ENCODE data around the gene TMPRSS11F.
A peak's percentile ranks its signal among the peaks of the same experiment; 100 is the strongest.

The TMPRSS11F gene

DNA sequence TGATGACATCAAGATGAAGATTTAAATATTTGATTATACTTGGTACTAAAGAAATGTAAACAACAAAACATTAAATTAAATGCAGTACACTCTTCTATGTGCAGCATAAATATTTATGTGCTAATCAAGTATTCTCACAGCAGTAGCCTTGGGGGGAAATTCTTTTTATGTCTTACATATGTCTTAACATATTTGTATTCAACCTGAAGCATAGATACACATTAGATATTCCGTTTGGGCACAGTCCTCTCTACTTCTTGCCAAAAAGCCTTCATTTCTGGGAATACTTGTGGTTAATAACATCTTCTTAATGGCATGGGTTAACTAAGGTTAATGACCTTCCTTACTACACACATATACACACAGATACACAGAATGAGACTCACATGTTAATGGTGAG is 19.8 kb downstream of the TMPRSS11F start:
- in situ Hi-C loops (cut with HindIII; ENCODE audit: low pct_ligation_motif_present, low pct_unique_long_range_greater_than_20kb, low sequenced_read_pairs) = no loop called here
- no peak for DNase-seq

DNA sequence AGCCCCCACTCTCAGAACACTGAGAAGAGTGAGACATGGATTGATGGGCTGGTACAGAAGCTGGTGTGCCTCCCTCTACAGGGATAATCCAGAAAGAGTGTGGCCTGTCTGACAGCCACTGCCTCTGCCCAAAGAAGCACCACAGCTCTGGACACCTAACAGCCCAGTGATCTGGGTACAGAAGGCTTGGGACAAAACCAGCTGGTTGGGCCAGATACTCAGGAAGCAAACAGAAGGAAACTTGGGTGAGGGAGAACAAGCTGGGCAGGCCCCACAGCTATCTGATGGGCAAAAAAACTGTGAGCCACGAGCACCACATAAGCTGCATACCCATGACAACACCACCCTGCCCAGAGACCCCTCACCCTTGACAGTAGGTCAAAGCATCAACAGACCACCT is 46.9 kb downstream of the TMPRSS11F start:
- in situ Hi-C loops (cut with HindIII; ENCODE audit: low pct_ligation_motif_present, low pct_unique_long_range_greater_than_20kb, low sequenced_read_pairs) = no loop called here
- DNase-seq = no peak

DNA sequence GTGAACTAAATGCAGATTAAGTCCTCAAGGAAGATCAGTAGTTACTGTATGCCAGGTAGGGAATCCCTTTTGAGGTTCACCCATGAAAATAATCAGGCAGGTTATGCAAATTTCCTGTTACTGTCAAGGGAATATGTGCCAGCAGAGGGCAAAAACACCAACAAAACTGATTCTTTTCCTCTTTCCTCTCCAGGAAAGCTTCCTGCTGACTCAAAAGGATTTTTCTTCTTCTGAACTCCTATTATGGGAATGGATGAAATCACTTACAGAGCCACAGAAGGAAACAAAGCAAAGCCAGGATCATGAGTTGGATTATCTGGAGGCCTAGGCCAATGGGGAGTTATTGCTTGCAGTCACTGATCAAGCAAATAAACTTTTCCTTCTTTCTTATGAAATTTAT is 49.7 kb downstream of the TMPRSS11F start:
- in situ Hi-C loops (cut with HindIII; ENCODE audit: low pct_ligation_motif_present, low pct_unique_long_range_greater_than_20kb, low sequenced_read_pairs) = no loop called here
- DNase-seq = no peak

DNA sequence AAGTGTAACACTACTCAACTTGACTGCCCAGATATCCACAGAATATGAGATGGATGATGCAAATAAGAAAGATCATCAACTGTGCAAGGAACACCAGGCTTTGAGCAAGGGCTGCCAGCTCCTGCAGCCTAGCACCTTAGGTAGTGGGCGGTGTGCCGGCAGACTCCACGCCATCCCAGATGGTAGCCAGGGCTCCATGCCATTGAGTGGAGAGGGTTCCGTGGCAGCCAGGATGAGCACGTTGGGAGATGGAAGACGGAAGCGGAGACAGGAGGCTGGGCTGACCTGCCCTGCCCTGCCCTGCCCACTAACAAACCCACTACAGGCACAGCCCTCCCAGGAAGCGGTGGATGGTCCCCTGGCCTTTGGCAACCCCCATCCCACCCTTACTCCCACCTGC is 51.9 kb downstream of the TMPRSS11F start:
- no peak for DNase-seq
- in situ Hi-C loops (cut with HindIII; ENCODE audit: low pct_ligation_motif_present, low pct_unique_long_range_greater_than_20kb, low sequenced_read_pairs) = no loop called here

DNA sequence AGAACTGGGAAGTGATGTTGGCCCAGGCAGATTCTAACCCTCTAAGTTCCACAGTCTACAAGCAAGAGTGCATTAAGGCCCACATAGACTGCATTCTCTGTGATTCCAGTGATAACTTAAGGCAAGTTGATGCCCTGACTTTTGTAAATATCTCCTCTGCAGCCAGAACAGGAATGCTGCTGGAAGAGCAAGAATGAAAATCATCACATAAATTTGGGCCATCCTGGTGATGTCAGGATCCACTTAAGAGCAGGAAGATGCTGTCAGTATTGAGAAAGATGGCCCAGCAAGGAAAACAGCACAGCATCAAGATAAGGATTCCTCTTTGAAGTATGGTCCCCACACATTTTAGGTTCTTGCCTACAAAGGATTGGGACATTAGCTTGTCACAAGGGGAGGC is 52.4 kb downstream of the TMPRSS11F start:
- in situ Hi-C loops (cut with HindIII; ENCODE audit: low pct_ligation_motif_present, low pct_unique_long_range_greater_than_20kb, low sequenced_read_pairs) = no loop called here

DNA sequence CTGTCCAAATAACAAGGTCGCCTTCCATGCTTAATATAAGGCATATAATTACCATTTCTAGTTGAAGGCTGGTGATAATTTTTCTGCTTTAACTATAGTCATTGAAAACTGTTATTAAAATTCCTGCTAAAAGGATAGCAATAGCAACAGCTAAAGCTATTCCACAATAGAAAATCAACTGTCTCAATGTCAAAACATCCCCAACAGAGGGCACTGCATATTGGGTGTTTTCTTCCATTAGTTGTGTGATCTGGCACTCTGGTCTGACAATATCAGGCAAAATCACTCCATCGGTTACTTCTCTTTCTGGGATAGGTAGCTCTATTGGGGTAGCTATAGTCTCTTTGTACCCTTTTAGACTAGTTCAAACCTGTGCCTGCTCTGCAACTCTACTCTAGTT is 53.5 kb downstream of the TMPRSS11F start:
- in situ Hi-C loops (cut with HindIII; ENCODE audit: low pct_ligation_motif_present, low pct_unique_long_range_greater_than_20kb, low sequenced_read_pairs) = no loop called here
- no peak for DNase-seq

More for the DNA sequence above, 52.4 kb downstream of the TMPRSS11F start:
- DNase-seq = no peak

DNA sequence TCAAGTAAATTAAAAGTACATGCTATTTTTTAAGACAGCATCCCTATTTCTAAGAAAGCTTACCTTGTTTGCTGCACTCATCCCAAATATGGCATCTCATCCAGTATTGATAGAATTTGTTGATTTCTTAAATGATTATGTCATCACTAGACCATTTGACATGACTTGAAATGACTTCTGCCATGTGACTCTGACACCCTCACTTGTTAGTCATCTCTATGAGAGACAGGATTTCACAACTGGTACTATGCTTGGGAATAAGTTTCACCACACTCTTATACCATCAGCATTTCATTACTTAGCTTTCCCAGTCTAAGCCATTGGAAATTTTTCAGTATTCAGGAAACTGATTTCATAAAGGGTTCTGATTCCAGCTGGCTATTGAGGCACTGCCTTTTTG is 55.3 kb downstream of the TMPRSS11F start:
- in situ Hi-C loops (cut with HindIII; ENCODE audit: low pct_ligation_motif_present, low pct_unique_long_range_greater_than_20kb, low sequenced_read_pairs) = no loop called here
- DNase-seq = no peak

DNA sequence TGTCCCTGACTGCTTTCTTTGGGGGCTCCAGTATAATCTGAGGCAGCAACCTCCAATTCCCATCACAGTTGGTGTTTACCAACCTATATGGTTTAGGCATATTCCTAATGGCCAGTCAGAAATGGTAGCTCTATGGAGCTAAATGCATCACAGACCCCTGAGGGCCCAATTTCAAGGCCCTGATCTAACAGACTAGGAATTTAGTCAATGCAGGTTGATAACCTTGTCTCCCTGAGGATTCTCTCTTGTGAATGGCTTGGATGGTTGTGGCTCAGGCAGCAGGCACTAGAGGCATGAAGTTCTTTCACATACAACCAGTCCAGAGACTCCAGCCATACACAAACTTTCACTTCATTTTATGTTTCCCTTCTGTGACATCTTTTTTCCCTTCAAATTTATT is 59.4 kb downstream of the TMPRSS11F start:
- DNase-seq = no peak
- in situ Hi-C loops (cut with HindIII; ENCODE audit: low pct_ligation_motif_present, low pct_unique_long_range_greater_than_20kb, low sequenced_read_pairs) = no loop called here

DNA sequence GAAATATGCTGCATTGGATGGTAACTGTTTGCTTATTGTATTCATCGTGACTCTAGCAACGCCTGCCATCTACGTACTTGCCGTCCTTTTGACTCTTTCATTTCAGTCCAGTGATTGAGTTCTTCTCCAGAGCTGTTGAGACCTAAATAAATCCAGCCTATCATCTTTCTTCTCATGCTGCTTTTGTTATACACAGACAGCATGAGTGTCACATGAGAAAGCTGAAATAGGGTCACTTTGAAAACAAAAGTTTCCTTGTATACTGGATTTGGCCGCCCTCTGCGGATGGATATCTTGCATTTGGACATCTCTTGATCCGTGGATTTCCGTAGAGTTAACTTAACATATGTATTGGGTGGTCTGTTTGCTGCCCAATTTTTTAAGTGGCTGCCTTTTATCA is 67.2 kb downstream of the TMPRSS11F start:
- in situ Hi-C loops (cut with HindIII; ENCODE audit: low pct_ligation_motif_present, low pct_unique_long_range_greater_than_20kb, low sequenced_read_pairs) = no loop called here
- no peak for DNase-seq

DNA sequence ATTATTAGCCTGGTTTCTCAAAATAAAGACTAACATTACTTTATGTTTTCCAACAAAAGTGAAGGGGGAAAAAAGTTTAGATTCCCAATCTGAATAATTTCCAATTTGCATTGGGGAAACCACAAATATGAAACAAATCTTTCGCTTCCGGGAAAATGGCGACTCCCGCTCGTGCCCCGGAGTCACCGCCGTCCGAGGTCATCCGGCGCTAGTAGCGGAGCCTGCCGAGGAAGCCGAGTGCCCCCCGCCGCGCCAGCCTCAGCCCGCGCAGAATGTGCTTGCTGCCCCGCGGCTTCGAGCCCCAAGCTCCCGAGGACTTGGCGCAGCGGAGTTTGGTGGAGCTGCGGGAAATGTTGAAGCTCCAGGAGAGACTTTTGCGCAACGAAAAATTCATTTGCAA is 91.4 kb downstream of the TMPRSS11F start:
- in situ Hi-C loops (cut with HindIII; ENCODE audit: low pct_ligation_motif_present, low pct_unique_long_range_greater_than_20kb, low sequenced_read_pairs) = no loop called here
- DNase-seq = no peak

DNA sequence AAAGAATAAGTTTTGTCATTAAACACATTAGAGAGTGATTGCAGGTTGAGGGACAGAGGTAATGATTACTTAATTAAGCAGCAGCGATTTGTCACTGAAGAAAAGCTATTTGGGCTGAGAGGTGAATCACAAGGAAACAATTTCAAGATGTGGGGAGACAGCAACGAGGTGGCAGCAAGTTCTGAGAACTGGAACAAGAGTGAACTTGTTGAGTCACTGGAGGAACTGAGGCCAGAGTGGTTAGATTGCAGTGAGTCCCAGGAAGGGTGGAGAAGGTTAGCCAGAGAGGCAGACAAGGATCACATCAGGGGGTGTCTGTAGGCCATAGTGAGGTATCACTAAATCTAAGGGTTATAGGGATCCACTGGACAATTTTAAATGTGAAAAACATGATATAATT is 108.5 kb downstream of the TMPRSS11F start:
- in situ Hi-C loops (cut with HindIII; ENCODE audit: low pct_ligation_motif_present, low pct_unique_long_range_greater_than_20kb, low sequenced_read_pairs) = no loop called here
- DNase-seq = peak; percentile 40

DNA sequence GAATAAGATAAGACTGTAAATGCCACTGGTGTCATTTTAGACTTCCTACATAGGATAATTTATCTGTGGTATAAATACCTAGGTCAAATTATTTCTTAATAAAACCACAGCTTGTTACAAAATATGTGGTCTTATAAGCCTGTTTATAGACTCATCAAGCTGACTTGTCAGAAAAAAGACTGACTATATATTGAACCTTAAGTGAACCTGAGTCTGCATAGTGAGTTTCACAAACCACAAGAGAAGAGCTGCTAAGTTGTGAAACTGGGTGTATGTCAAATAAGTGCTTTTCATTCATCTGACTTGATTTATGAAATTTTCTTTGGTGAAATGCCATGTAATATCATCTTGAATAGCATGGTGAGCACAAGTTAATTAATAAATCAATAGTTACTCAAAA is 118.0 kb downstream of the TMPRSS11F start:
- no peak for DNase-seq
- in situ Hi-C loops (cut with HindIII; ENCODE audit: low pct_ligation_motif_present, low pct_unique_long_range_greater_than_20kb, low sequenced_read_pairs) = no loop called here
